ENCODE results near the gene AGO3. TPM values are rescaled to one million over a fixed set of nuclear protein-coding genes. Genes with fewer than 3 reads are reported as not detected.

Gene AGO3
- total and polyA plus RNA-seq, 10 of the 15 experiments (the other 5 are each of a cell fraction or from before 2014, with no cell fraction given): 3.9 to 35.2 (median 12.5) TPM

DNA sequence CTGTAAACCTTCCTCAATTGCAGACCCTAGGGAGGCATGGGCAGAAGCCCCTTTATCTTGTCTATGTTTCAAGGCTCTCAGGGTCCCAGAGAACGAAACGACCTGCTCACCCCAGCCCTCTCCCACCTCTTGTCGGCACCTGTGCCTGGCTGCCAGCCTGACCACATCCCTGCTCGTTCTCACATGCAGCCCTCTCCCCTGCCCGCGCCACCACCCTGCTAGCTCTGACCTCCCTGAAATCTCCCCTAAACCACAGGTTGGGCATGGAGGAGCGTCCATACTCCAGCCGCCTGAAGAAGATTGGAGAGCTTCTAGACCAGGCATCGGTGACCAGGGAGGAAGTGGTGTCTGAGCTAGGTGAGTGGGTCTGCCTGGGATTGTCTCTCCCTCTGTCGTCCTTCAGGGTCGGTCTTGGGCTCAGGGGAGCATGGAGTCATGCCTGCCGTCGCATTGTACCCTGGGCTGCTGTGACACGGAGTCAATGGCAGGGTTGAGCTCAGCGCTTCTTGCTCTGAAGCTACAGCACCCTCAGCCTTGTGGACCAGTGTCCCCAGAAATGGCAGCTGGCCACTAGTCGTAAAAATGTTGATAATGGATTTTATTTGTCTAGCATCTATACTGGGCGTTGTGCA lies 161.4 kb downstream of the AGO3 start:
- 97% methylated on average over 17 of the region's 17 CpGs for WGBS (ENCODE audit: insufficient coverage, insufficient replicate concordance, low lambda C conversion rate, missing lambda C conversion rate)
- no peak overlapping the region for H3K4me3 ChIP-seq
- peaks cover 20% of the 10 kb centered on the region for H3K79me2 ChIP-seq (ENCODE audit: control insufficient read depth, insufficient read depth, low read length)
- H3K27ac ChIP-seq (ENCODE audit: control insufficient read depth, insufficient read depth): no peak overlapping the region
- CTCF ChIA-PET: no interaction called here
- H3K27me3 ChIP-seq (replicated peaks in 1 of 2; ENCODE audit: control insufficient read depth in 2 of 2, insufficient read depth in 2 of 2, low read length in 1 of 2): no peaks in the 10 kb centered on the region
- no peak overlapping the region for H2AFZ ChIP-seq (ENCODE audit: control insufficient read depth, low read depth, low read length)
- no peak overlapping the region for H3K9ac ChIP-seq (ENCODE audit: control insufficient read depth, insufficient read depth, low read length)
- TF ChIP-seq RUNX3 (IDR thresholded peaks at IDR 0.05; ENCODE audit: low read length): no peak
- TF ChIP-seq MYC (IDR thresholded peaks at IDR 0.05; ENCODE audit: insufficient read depth, insufficient read length, insufficient replicate concordance, low read length, severe bottlenecking): no peak
- no peak for TF ChIP-seq POLR2AphosphoS2 (IDR thresholded peaks at IDR 0.05; ENCODE audit: low read depth, low read length)
- TF ChIP-seq IKZF2 (IDR thresholded peaks at IDR 0.05): no peak
- TF ChIP-seq CBFB (IDR thresholded peaks at IDR 0.05; ENCODE audit: low read depth): no peak
- TF ChIP-seq MTA3 (IDR thresholded peaks at IDR 0.05; ENCODE audit: borderline replicate concordance, low read length): no peak
- TF ChIP-seq ZNF622 (IDR thresholded peaks at IDR 0.05): no peak
- no peak for TF ChIP-seq RELA (IDR thresholded peaks at IDR 0.05; ENCODE audit: borderline replicate concordance, partially characterized antibody)
- no peak for TF ChIP-seq RAD51 (IDR thresholded peaks at IDR 0.05)
- TF ChIP-seq, protein P1, sequence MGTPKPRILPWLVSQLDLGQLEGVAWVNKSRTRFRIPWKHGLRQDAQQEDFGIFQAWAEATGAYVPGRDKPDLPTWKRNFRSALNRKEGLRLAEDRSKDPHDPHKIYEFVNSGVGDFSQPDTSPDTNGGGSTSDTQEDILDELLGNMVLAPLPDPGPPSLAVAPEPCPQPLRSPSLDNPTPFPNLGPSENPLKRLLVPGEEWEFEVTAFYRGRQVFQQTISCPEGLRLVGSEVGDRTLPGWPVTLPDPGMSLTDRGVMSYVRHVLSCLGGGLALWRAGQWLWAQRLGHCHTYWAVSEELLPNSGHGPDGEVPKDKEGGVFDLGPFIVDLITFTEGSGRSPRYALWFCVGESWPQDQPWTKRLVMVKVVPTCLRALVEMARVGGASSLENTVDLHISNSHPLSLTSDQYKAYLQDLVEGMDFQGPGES (IDR thresholded peaks at IDR 0.05): no peak
- TF ChIP-seq CHD4 (IDR thresholded peaks at IDR 0.05): no peak
- TF ChIP-seq ASH2L (IDR thresholded peaks at IDR 0.05; ENCODE audit: borderline replicate concordance, low read depth): no peak
- no peak for TF ChIP-seq TARDBP (IDR thresholded peaks at IDR 0.05; ENCODE audit: borderline replicate concordance)
- no peak for TF ChIP-seq RAD21 (IDR thresholded peaks at IDR 0.05; ENCODE audit: insufficient read depth, low read depth, low read length)
- no peak for TF ChIP-seq EGR1 (IDR thresholded peaks at IDR 0.05; ENCODE audit: borderline replicate concordance in 1 of 2, low read depth in 2 of 2, low read length in 2 of 2)
- TF ChIP-seq HCFC1 (IDR thresholded peaks at IDR 0.05; ENCODE audit: low read length): no peak
- TF ChIP-seq ZZZ3 (IDR thresholded peaks at IDR 0.05; ENCODE audit: control insufficient read depth, insufficient read length, low read depth): no peak
- TF ChIP-seq SUZ12 (IDR thresholded peaks at IDR 0.05; ENCODE audit: unreplicated experiment): no peak
- TF ChIP-seq, protein P2, sequence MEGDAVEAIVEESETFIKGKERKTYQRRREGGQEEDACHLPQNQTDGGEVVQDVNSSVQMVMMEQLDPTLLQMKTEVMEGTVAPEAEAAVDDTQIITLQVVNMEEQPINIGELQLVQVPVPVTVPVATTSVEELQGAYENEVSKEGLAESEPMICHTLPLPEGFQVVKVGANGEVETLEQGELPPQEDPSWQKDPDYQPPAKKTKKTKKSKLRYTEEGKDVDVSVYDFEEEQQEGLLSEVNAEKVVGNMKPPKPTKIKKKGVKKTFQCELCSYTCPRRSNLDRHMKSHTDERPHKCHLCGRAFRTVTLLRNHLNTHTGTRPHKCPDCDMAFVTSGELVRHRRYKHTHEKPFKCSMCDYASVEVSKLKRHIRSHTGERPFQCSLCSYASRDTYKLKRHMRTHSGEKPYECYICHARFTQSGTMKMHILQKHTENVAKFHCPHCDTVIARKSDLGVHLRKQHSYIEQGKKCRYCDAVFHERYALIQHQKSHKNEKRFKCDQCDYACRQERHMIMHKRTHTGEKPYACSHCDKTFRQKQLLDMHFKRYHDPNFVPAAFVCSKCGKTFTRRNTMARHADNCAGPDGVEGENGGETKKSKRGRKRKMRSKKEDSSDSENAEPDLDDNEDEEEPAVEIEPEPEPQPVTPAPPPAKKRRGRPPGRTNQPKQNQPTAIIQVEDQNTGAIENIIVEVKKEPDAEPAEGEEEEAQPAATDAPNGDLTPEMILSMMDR (IDR thresholded peaks at IDR 0.05 in 2 of 3, conservative IDR thresholded peaks at IDR 0.05 in 1 of 3; ENCODE audit: control insufficient read depth in 2 of 3, extremely low read depth in 1 of 3, insufficient read depth in 1 of 3, low read depth in 3 of 3, low read length in 3 of 3): no peak
- no peak for TF ChIP-seq SUPT20H (IDR thresholded peaks at IDR 0.05; ENCODE audit: borderline replicate concordance, control insufficient read depth, low read depth, low read length)
- peaks cover 17 to 19% of the 10 kb centered on the region in 2 experiments for H3K36me3 ChIP-seq (ENCODE audit: control insufficient read depth in 2 of 2, insufficient read depth in 2 of 2, low read length in 1 of 2)
- no peaks in the 10 kb centered on the region for H3K9me3 ChIP-seq (replicated peaks; ENCODE audit: control insufficient read depth, insufficient read depth, low read length)
- no TSS peak for BruUV-seq (replicated peaks)
- RAD21 ChIA-PET (ENCODE audit: unreplicated experiment): interaction anchor here (1.0 kb wide), 1 partner anchor 236 kb away, joined by 3 read pairs; no protein-coding TSS in a partner anchor
- in situ Hi-C loops (cut with MboI): loop anchor here (5.0 kb wide), 2 partner anchors 50 to 95 kb away; no protein-coding TSS in a partner anchor
- no peaks in the 10 kb centered on the region; the same call in 1 of the 2 replicates for H3K4me1 ChIP-seq (ENCODE audit: control insufficient read depth, insufficient read depth, low read length)
- no peak overlapping the region for H3K4me2 ChIP-seq (ENCODE audit: control insufficient read depth, insufficient read depth)
- no peak for FAIRE-seq
- no peaks in the 10 kb centered on the region for H4K20me1 ChIP-seq (ENCODE audit: control insufficient read depth, insufficient read depth)
- POLR2A ChIA-PET: no interaction called here
- ATAC-seq: no peak
- intact Hi-C loops (cut with micrococcal nuclease; ENCODE audit: unreplicated experiment): no loop called here
- SMC1A ChIA-PET (ENCODE audit: uncharacterized antibody, unreplicated experiment): interaction anchor here (1.2 kb wide), 1 partner anchor 13 kb away, joined by 3 read pairs; no protein-coding TSS in a partner anchor
- DNase-seq (ENCODE audit: low read depth, low spot score): no peak
